Measurements from ENCODE around the gene MACROD1.

DNA sequence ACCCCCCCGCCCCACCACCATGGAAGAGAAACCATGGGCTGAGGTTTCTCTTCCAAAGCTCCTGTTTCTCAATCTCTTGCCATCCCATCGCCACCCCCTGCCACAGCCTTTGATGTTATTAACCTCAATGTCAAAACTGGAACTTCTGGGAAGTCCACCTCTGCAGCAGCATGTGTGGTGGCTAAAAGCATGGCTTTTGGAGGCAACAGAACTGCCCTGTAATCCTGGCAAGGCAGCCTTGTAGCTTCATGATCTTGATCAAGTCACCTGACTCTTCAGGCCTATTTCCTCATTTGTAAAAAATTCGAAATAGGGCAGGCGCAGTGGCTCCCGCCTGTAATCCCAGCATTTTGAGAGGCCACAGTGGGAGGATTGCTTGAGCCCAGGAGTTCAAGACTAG lies 195.0 kb downstream of the MACROD1 start:
- no peak for TF ChIP-seq POLR2AphosphoS5 (IDR thresholded peaks at IDR 0.05)
- TF ChIP-seq, protein P1, sequence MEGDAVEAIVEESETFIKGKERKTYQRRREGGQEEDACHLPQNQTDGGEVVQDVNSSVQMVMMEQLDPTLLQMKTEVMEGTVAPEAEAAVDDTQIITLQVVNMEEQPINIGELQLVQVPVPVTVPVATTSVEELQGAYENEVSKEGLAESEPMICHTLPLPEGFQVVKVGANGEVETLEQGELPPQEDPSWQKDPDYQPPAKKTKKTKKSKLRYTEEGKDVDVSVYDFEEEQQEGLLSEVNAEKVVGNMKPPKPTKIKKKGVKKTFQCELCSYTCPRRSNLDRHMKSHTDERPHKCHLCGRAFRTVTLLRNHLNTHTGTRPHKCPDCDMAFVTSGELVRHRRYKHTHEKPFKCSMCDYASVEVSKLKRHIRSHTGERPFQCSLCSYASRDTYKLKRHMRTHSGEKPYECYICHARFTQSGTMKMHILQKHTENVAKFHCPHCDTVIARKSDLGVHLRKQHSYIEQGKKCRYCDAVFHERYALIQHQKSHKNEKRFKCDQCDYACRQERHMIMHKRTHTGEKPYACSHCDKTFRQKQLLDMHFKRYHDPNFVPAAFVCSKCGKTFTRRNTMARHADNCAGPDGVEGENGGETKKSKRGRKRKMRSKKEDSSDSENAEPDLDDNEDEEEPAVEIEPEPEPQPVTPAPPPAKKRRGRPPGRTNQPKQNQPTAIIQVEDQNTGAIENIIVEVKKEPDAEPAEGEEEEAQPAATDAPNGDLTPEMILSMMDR (IDR thresholded peaks at IDR 0.05 in 8 of 11, conservative IDR thresholded peaks at IDR 0.05 in 3 of 11): no peak

Measured in spleen (tissue), 7 donors.